IPS-11a (cell line): ENCODE data around the gene VANGL2.
"Not testable (repeated sequence)": the region's sequence is repeated elsewhere in the genome, so short reads cannot be mapped to it uniquely, and the experiment has no call there.

ENCODE experiments used
- H3K4me3 ChIP-seq: one replicate; pipeline ENCODE4 v1.5.1; 2013; ENCODE audit warnings: low read depth, low read length, control low read depth

VANGL2 gene

GRCh38 chr1:160369087-160369486 lies 31.3 kb upstream of the VANGL2 start:
- no peak overlapping the region for H3K4me3 ChIP-seq

DNA sequence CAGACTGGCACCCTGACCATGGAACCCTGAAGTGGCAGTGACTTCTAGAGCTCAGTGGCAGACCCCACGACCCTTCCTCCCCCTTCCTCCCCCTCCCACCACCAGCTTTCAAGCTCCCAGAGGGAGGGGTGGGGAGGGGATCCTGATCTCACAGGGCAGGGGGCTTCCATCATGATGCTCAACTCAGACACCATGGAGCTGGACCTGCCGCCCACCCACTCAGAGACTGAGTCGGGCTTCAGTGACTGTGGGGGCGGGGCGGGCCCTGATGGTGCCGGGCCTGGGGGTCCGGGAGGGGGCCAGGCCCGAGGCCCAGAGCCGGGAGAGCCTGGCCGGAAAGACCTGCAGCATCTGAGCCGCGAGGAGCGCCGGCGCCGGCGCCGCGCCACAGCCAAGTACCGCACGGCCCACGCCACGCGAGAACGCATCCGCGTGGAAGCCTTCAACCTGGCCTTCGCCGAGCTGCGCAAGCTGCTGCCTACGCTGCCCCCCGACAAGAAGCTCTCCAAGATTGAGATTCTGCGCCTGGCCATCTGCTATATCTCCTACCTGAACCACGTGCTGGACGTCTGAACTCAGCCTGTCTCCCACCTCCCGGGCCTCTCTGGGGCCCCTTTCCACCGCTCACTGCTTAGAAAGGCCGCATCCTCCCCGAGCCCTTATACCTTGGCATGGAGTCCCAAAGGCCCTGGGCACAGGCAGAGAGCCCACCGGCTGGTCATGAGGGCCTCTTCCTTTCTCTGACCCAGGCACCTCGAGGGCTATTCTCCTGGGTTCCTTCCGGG lies 29.6 kb upstream of the VANGL2 start:
- no peak overlapping the region for H3K4me3 ChIP-seq

GRCh38 chr1:160371346-160371631 lies 29.1 kb upstream of the VANGL2 start:
- H3K4me3 ChIP-seq, result no peak overlapping the region

GRCh38 chr1:160371756-160372155 lies 28.6 kb upstream of the VANGL2 start:
- H3K4me3 ChIP-seq, result no peak overlapping the region

GRCh38 chr1:160373696-160374095 lies 26.7 kb upstream of the VANGL2 start:
- H3K4me3 ChIP-seq, result no peak overlapping the region

GRCh38 chr1:160374306-160375110 lies 25.9 kb upstream of the VANGL2 start:
- H3K4me3 ChIP-seq, result no peak overlapping the region

DNA sequence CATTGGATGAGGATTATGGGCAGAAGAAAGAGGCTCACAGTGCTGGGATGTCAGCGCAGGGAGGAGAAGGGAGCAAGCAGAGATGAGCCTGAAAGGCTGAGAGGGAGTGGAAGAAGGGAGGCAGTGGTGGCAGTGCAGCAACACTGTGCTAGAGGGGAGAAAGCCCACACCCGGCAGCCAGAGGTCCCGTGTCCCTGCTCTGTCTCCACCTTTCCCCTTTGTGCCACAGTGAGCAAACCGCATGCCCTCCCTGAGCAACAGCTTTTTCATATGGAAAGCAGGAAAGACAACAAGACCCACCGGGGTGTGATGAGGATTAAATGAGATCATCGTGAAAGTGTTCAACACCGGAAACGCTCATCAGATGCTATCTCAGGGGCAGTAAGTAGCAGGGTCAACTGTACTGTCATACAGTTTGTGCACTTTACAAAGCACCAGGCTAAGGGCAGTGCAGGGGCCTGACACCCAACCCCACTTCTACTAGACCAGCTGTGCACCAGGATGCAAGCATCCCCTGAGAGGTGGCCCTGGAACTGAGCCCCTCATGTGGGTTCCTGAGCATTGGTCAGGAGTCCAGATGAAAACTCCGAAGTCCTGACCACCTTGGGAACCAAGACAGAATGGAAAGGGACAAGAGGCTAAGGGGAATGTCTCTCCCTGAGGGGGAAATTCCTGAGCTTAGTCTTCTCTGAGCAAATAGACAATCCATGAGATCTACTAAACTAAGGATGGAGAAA lies 24.4 kb upstream of the VANGL2 start:
- H3K4me3 ChIP-seq, result no peak overlapping the region

DNA sequence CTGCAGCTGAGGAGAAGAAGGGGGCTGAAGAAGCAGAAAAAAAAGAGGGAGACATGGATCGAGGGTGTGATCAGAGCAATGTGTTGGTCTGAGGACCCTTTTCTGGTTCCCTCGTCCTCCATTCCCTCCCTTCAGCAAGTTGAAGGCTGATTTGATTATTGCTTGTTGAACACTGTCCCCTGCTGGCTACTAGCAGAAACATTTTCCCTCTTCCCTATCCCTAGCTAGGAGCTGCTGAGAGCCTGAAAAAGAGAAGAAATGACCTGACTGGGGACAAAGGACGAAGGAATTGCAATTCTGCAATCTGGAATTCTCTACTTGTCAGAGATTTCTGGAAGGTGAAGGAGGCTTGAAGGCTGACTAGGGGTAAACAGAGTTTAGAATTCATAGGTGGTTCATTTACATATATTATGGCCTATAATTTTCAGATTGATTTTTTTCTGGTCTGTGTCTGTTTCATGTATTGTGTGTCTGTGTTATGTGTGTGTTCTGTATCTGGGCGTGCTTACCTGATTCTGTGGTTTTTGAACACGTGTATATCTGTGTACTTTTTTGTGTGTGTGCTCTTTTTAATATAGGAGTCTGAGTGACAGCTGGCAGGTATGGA lies 23.7 kb upstream of the VANGL2 start:
- no peak overlapping the region for H3K4me3 ChIP-seq

- H3K4me3 ChIP-seq, result no peak overlapping the region
Measured at GRCh38 chr1:160377585-160378206, 22.7 kb upstream of the VANGL2 start.

- not testable (repeated sequence) for H3K4me3 ChIP-seq
Measured at GRCh38 chr1:160384812-160385211, 15.6 kb upstream of the VANGL2 start.

DNA sequence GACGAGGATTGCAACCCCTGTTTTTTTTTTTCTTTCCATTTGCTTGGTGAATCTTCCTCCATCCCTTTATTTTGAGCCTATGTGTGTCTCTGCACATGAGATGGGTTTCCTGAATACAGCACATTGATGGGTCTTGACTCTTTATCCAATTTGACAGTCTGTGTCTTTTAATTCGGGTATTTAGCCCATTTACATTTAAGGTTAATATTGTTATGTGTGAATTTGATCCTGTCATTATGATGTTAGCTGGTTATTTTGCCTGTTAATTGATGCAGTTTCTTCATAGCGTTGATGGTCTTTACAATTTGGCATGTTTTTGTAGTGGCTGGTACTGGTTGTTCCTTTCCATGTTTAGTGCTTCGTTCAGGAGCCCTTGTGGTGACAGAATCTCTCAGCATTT lies 12.0 kb upstream of the VANGL2 start:
- not testable (repeated sequence) for H3K4me3 ChIP-seq

DNA sequence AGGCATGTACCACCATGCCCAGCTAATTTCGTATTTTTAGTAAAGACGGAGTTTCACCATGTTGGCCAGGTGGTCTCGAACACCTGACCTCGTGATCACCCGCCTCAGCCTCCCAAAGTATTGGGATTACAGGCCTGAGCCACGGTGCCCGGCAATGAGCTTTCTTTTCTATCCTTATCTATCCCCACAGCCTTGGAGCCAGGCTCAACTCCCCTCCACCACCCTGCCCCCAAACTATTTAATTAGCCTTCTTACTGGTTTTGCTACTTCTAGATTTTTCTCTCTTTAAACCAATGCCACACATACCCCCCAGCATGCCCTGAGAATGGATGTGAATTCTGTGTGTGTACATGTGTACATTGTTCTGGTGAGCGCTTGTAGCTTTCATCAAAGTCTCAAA lies 5.7 kb upstream of the VANGL2 start:
- no peak overlapping the region for H3K4me3 ChIP-seq

GRCh38 chr1:160397651-160398050 lies 2.7 kb upstream of the VANGL2 start:
- no peak overlapping the region for H3K4me3 ChIP-seq

GRCh38 chr1:160398823-160399222 lies 1.5 kb upstream of the VANGL2 start:
- no peak overlapping the region for H3K4me3 ChIP-seq

- H3K4me3 ChIP-seq, result peak overlapping the region; percentile 45
Measured at GRCh38 chr1:160399544-160400222, 681 bp upstream of the VANGL2 start.

DNA sequence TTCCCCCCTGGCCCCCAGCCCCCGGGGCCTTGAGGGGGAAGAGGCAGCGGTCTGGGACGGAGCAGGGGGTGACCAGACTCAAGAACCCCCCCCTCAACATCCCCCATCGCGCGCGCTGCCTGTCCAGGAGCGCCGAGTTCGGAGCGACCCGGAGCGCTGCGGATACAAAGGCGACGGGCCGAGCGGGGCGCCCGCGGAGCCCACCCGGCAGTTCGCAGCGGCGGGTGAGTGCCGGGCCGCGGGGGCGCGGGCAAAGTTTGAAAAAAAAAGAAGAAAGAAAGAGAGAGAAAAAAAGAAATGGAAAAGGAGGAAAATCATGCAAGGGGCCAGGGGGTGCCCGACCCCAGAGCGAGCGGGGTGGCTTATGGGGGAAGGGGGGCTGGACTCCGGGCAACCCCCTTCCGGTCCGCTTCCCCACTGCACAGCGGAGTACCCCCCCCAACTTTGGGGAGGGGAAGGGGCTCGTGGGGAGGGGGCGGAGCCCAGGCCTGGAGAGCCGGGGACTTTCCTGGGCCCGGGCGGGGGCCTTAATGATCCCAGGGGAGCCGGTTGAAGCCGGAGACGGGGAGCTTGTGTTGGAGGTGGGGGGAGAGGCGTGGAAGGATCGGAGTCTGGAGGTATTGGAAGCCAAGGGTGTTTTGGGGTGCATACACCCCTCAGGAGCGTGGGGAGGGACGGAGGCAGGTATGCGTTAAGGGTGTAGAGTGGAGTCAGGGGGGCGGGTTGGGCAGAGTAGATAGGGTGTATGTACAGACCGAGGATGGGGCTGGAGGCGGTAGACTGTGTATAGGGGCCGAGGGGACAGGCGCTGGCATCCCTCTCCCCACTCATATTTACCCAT lies 502 bp downstream of the VANGL2 start:
- H3K4me3 ChIP-seq, result peak overlapping the region; percentile 82

DNA sequence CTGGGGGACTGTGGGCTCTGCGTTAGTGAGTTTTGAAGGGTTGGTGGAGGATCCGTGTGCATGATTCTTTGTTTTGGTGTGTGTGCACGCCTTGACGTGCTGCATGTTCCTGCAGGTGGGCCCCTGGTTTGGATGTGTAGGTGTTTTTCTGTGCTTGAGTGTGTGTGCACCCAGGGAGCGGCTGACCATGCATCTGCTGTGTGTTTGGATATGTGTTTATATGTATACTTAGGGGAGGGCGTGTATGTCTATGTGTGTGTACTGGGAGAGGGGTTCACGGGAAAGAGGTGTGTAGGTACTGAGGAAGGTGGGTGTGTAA lies 1.1 kb downstream of the VANGL2 start:
- peak overlapping the region; percentile 82 for H3K4me3 ChIP-seq

GRCh38 chr1:160402001-160402795 lies 1.8 kb downstream of the VANGL2 start:
- peak overlapping the region; percentile 82 for H3K4me3 ChIP-seq

- no peak overlapping the region for H3K4me3 ChIP-seq
Measured at GRCh38 chr1:160403244-160403643, 2.9 kb downstream of the VANGL2 start.
